Stimulated activated CD4-positive, alpha-beta T cell treated with anti-CD3 and anti-CD28 coated beads, Interleukin-4, amount 100 ng/mL, for 24 hours (primary cell): Measurements from ENCODE around the gene DNAH9.

Source experiments
- DNase-seq: peaks from one replicate; pipeline ENCODE4 v3.0.0-alpha.2; 2020

DNAH9 gene

GRCh38 chr17:11855306-11855705, 257.0 kb downstream of the DNAH9 start:
- no peak for DNase-seq

GRCh38 chr17:11857006-11857405, 258.7 kb downstream of the DNAH9 start:
- DNase-seq: no peak

GRCh38 chr17:11869680-11870394, 271.6 kb downstream of the DNAH9 start:
- DNase-seq: no peak

GRCh38 chr17:11871773-11872172, 273.5 kb downstream of the DNAH9 start:
- DNase-seq: no peak

- no peak for DNase-seq
Measured at GRCh38 chr17:11874756-11875155, 276.5 kb downstream of the DNAH9 start.

- DNase-seq: no peak
Measured at GRCh38 chr17:11880714-11881113, 282.4 kb downstream of the DNAH9 start.

GRCh38 chr17:11882716-11883115, 284.4 kb downstream of the DNAH9 start:
- DNase-seq: no peak

GRCh38 chr17:11885051-11885450, 286.8 kb downstream of the DNAH9 start:
- DNase-seq: no peak

GRCh38 chr17:11889266-11889665, 291.0 kb downstream of the DNAH9 start:
- DNase-seq: no peak

- DNase-seq: no peak
Measured at GRCh38 chr17:11893862-11894261, 295.6 kb downstream of the DNAH9 start.

GRCh38 chr17:11896199-11896598, 297.9 kb downstream of the DNAH9 start:
- no peak for DNase-seq

- DNase-seq: no peak
Measured at GRCh38 chr17:11898526-11899235, 300.4 kb downstream of the DNAH9 start.

- no peak for DNase-seq
Measured at GRCh38 chr17:11899537-11899942, 301.3 kb downstream of the DNAH9 start.

- no peak for DNase-seq
Measured at GRCh38 chr17:11900041-11900476, 301.8 kb downstream of the DNAH9 start.

- no peak for DNase-seq
Measured at GRCh38 chr17:11900655-11901054, 302.4 kb downstream of the DNAH9 start.

GRCh38 chr17:11901931-11902330, 303.7 kb downstream of the DNAH9 start:
- DNase-seq: no peak

GRCh38 chr17:11908711-11909146, 310.5 kb downstream of the DNAH9 start:
- DNase-seq: no peak

GRCh38 chr17:11909348-11909747, 311.1 kb downstream of the DNAH9 start:
- no peak for DNase-seq

GRCh38 chr17:11916091-11916490, 317.8 kb downstream of the DNAH9 start:
- DNase-seq: no peak

- no peak for DNase-seq
Measured at GRCh38 chr17:11917415-11917814, 319.1 kb downstream of the DNAH9 start.

- DNase-seq: no peak
Measured at GRCh38 chr17:11921296-11921695, 323.0 kb downstream of the DNAH9 start.

GRCh38 chr17:11922638-11923037, 324.4 kb downstream of the DNAH9 start:
- no peak for DNase-seq

- DNase-seq: no peak
Measured at GRCh38 chr17:11924076-11924475, 325.8 kb downstream of the DNAH9 start.

GRCh38 chr17:11925262-11926021, 327.2 kb downstream of the DNAH9 start:
- DNase-seq: no peak
